Testis (tissue), 3 donors: ENCODE data around the gene SORD. TPM values are rescaled to one million over a fixed set of nuclear protein-coding genes. Genes with fewer than 3 reads are reported as not detected.

Experiments
- DNase-seq: peaks from one replicate; pipeline ENCODE4 v3.0.0-alpha.2; 2019
- H3K27ac ChIP-seq, 2 donors: fragments of 200-600 bp; sonication (generic); one replicate each; pipeline ENCODE4 v1.5.1; 2019
- H3K27me3 ChIP-seq: fragments of 200-600 bp; sonication (generic); one replicate; pipeline ENCODE4 v1.5.1; 2019
- H3K36me3 ChIP-seq: fragments of 200-600 bp; sonication (generic); one replicate; pipeline ENCODE4 v1.5.1; 2017; ENCODE audit warnings: low read depth; ENCODE audit errors: missing control alignments
- H3K4me1 ChIP-seq: fragments of 200-600 bp; sonication (generic); one replicate; pipeline ENCODE4 v1.5.1; 2019
- H3K4me3 ChIP-seq, 2 donors: fragments of 200-600 bp; sonication (generic); one replicate each; pipeline ENCODE4 v1.5.1; 2017 to 2019
- H3K9me3 ChIP-seq: fragments of 200-600 bp; sonication (generic); one replicate; pipeline ENCODE4 v1.5.1; 2017
- CTCF ChIP-seq, 3 experiments: fragments of 450-650 bp in 2 of 3; fragments of 200-600 bp in 1 of 3; sonication (generic) in 1 of 3; IDR thresholded peaks; one replicate each; pipeline ENCODE4 v1.5.1; 2016 to 2019; ENCODE audit warnings: antibody characterized with exemption in 3 of 3, mild to moderate bottlenecking in 2 of 3, moderate library complexity in 1 of 3
- POLR2A ChIP-seq: fragments of 450-650 bp; IDR thresholded peaks from one replicate; pipeline ENCODE4 v1.6.1; 2017; ENCODE audit warnings: antibody characterized with exemption, mild to moderate bottlenecking, moderate library complexity
- WGBS, 2 donors: methylation state at CpG; one replicate each; pipeline ENCODE4 v1.1.5; 2018; 5-methylcytosine and 5-hydroxymethylcytosine counted together
- intact Hi-C: fragments of 100-400 bp; cut with DNase I; formaldehyde crosslinking; loops from one replicate; pipeline ENCODE4 v1.15.1; 2023; ENCODE audit warnings: low total_unique reads
- polyA plus RNA-seq: library from polyadenylated mRNA; stranded (reverse); fragments of 350-450 nt; fragmentation: Illumina TruSeq; extraction: RNeasy Lipid Tissue Mini Kit (QIAGEN cat#74804); gene quantifications from one replicate; pipeline ENCODE4 v1.2.3, GENCODE V29; 2014; ENCODE audit warnings: low read depth, low replicate concordance; ENCODE audit not compliant: insufficient read depth
- total RNA-seq, 2 donors: library from RNA; depleted of rRNA; stranded (reverse); fragments of >200 nt; gene quantifications; one replicate each; pipeline ENCODE4 v1.2.3, GENCODE V29; 2016

The SORD gene
- total and polyA plus RNA-seq, 3 donors from 2014 or later: 21.4 to 34.1 (median 33.7) TPM

- no peaks in the 10 kb centered on the region for H3K27me3 ChIP-seq
- no peak for DNase-seq
- no peak overlapping the region for H3K4me3 ChIP-seq
- WGBS, 2 donors: 93 to 100% methylated on average over 6 to 10 of the region's 10 CpGs
- TF ChIP-seq POLR2A (no peak), CTCF (IDR thresholded peaks at IDR 0.05) (no peak)
- H3K9me3 ChIP-seq: no peaks in the 10 kb centered on the region
- intact Hi-C loops: no loop called here
- peaks cover 4% of the 10 kb centered on the region for H3K4me1 ChIP-seq
- H3K27ac ChIP-seq: no peak overlapping the region
- H3K36me3 ChIP-seq: no peaks in the 10 kb centered on the region
Measured at GRCh38 chr15:45120081-45120972, 97.3 kb downstream of the SORD start.

GRCh38 chr15:45121020-45121419 is 98.0 kb downstream of the SORD start:
- Histone ChIP-seq H3K27ac (no peak overlapping the region), H3K27me3 (no peaks in the 10 kb centered on the region), H3K4me3 (no peak overlapping the region), H3K36me3 (no peaks in the 10 kb centered on the region), H3K4me1 (peaks cover 4% of the 10 kb centered on the region), H3K9me3 (no peaks in the 10 kb centered on the region)
- DNase-seq: no peak
- WGBS, 2 donors: 91 to 94% methylated on average over 3 of the region's 3 CpGs
- no peak for TF ChIP-seq CTCF (IDR thresholded peaks at IDR 0.05)
- TF ChIP-seq POLR2A: no peak
- intact Hi-C loops: no loop called here

- DNase-seq: no peak
- H3K27me3 ChIP-seq: no peaks in the 10 kb centered on the region
- TF ChIP-seq POLR2A (no peak), CTCF (IDR thresholded peaks at IDR 0.05) (no peak)
- no peak overlapping the region for H3K4me3 ChIP-seq
- H3K9me3 ChIP-seq: no peaks in the 10 kb centered on the region
- intact Hi-C loops: no loop called here
- H3K36me3 ChIP-seq: no peaks in the 10 kb centered on the region
- WGBS, 2 donors: 74 to 81% methylated on average over 9 of the region's 9 CpGs
- peaks cover 4% of the 10 kb centered on the region for H3K4me1 ChIP-seq
- H3K27ac ChIP-seq: no peak overlapping the region
Measured at GRCh38 chr15:45121706-45122417, 98.9 kb downstream of the SORD start.

DNA sequence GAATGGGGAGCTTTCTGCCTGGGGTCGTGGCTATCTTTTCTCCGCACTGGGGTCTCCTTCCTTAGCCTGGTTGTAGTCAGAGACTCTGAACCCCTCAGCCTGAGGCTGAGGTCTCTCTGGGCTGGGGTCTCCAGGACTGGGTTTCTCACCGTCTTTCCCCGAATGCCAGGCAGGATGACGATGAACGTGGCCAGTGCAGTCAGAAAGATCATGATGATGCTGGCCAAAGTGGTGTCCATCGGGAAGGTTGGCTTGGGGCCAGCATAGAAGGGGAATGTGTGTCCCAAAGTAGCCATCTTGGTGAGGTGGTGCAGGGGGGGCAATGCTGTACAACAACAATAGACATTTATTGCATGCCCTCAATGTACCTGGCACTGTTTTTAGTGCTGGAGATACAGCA is 99.7 kb downstream of the SORD start:
- no peak overlapping the region for H3K27ac ChIP-seq
- H3K36me3 ChIP-seq: no peaks in the 10 kb centered on the region
- peaks cover 2% of the 10 kb centered on the region for H3K4me1 ChIP-seq
- TF ChIP-seq POLR2A (no peak), CTCF (IDR thresholded peaks at IDR 0.05) (no peak)
- DNase-seq: no peak
- H3K27me3 ChIP-seq: no peaks in the 10 kb centered on the region
- H3K9me3 ChIP-seq: no peaks in the 10 kb centered on the region
- H3K4me3 ChIP-seq: no peak overlapping the region
- 84 to 89% methylated on average over 6 to 7 of the region's 7 CpGs for WGBS, 2 donors
- intact Hi-C loops: no loop called here
